Tibial nerve (tissue), 4 donors: ENCODE results near the gene ZSCAN29. TPM values are rescaled to one million over a fixed set of nuclear protein-coding genes. Genes with fewer than 3 reads are reported as not detected.

Source experiments
- DNase-seq, 2 donors: peaks; one replicate each; pipeline ENCODE4 v3.0.0-alpha.2; 2019; ENCODE audit warnings: low spot score in 2 of 2
- H3K27ac ChIP-seq, 4 donors: fragments of 200-600 bp; sonication (generic) in 3 of 4; one replicate each; pipeline ENCODE4 v1.5.1; 2017 to 2019; ENCODE audit warnings: mild to moderate bottlenecking in 1 of 4
- H3K27me3 ChIP-seq, 2 donors: fragments of 200-600 bp; sonication (generic) in 1 of 2; one replicate each; pipeline versions ENCODE4 v1.5.1 to v1.6.0; 2017 to 2019
- H3K36me3 ChIP-seq, 3 donors: fragments of 200-600 bp; sonication (generic); one replicate each; pipeline ENCODE4 v1.5.1; 2018 to 2019
- H3K4me1 ChIP-seq, 4 donors: fragments of 200-600 bp; sonication (generic) in 3 of 4; one replicate each; pipeline ENCODE4 v1.5.1; 2017 to 2019
- H3K4me3 ChIP-seq, 4 donors: fragments of 200-600 bp; sonication (generic) in 3 of 4; one replicate each; pipeline ENCODE4 v1.5.1; 2017 to 2019; ENCODE audit warnings: mild to moderate bottlenecking in 1 of 4, moderate library complexity in 1 of 4
- H3K9me3 ChIP-seq, 4 donors: fragments of 200-600 bp; sonication (generic) in 3 of 4; one replicate each; pipeline ENCODE4 v1.5.1; 2017 to 2019
- EP300 ChIP-seq, 2 donors: sonication (generic); formaldehyde crosslinking; IDR thresholded peaks; one replicate each; pipeline ENCODE4 v1.6.1; 2017; ENCODE audit warnings: antibody characterized with exemption in 2 of 2, mild to moderate bottlenecking in 1 of 2
- POLR2A ChIP-seq, 2 donors: fragments of 450-650 bp; IDR thresholded peaks; one replicate each; pipeline ENCODE4 v1.6.1; 2017; ENCODE audit warnings: antibody characterized with exemption in 2 of 2, mild to moderate bottlenecking in 2 of 2, moderate library complexity in 2 of 2
- WGBS, 2 donors: methylation state at CpG; one replicate each; pipeline ENCODE4 v1.1.5; 2018; 5-methylcytosine and 5-hydroxymethylcytosine counted together
- total RNA-seq, 4 donors: library from RNA; depleted of rRNA; stranded (reverse); fragments of >200 nt; gene quantifications; one replicate each; pipeline ENCODE4 v1.1.0, GENCODE V29; 2016
- TF ChIP-seq, protein P1 (sequence below), 5 experiments: fragments of 200-600 bp in 3 of 5; fragments of 450-650 bp in 2 of 5; sonication (generic) in 3 of 5; IDR thresholded peaks; one replicate each; pipeline ENCODE4 v1.5.1; 2016 to 2019; ENCODE audit warnings: antibody characterized with exemption in 5 of 5, mild to moderate bottlenecking in 3 of 5, moderate library complexity in 2 of 5

Gene ZSCAN29
- total RNA-seq, 4 donors from 2014 or later = 27.0 to 48.0 (median 31.6) TPM

- Histone ChIP-seq H3K4me3 (peak overlapping the region; percentile 76 to 95 (median 77)), H3K9me3 (no peaks in the 10 kb centered on the region), H3K27me3 (no peaks in the 10 kb centered on the region), H3K36me3 (peaks cover 0 to 14% (median 0%) of the 10 kb centered on the region in 3 donors), H3K4me1 (peaks cover 0 to 36% (median 21%) of the 10 kb centered on the region in 4 donors), H3K27ac (peak overlapping the region; percentile 83 to 97 (median 94))
- no peak for TF ChIP-seq EP300 (IDR thresholded peaks at IDR 0.05)
- TF ChIP-seq, protein P1, sequence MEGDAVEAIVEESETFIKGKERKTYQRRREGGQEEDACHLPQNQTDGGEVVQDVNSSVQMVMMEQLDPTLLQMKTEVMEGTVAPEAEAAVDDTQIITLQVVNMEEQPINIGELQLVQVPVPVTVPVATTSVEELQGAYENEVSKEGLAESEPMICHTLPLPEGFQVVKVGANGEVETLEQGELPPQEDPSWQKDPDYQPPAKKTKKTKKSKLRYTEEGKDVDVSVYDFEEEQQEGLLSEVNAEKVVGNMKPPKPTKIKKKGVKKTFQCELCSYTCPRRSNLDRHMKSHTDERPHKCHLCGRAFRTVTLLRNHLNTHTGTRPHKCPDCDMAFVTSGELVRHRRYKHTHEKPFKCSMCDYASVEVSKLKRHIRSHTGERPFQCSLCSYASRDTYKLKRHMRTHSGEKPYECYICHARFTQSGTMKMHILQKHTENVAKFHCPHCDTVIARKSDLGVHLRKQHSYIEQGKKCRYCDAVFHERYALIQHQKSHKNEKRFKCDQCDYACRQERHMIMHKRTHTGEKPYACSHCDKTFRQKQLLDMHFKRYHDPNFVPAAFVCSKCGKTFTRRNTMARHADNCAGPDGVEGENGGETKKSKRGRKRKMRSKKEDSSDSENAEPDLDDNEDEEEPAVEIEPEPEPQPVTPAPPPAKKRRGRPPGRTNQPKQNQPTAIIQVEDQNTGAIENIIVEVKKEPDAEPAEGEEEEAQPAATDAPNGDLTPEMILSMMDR (IDR thresholded peaks at IDR 0.05) = no peak
- TF ChIP-seq POLR2A (IDR thresholded peaks at IDR 0.05) = no peak
- DNase-seq = no peak
- WGBS, 2 donors = 6 to 14% methylated on average over 36 to 38 of the region's 38 CpGs
Observed at GRCh38 chr15:43329217-43329959, 41.5 kb downstream of the ZSCAN29 start.

DNA sequence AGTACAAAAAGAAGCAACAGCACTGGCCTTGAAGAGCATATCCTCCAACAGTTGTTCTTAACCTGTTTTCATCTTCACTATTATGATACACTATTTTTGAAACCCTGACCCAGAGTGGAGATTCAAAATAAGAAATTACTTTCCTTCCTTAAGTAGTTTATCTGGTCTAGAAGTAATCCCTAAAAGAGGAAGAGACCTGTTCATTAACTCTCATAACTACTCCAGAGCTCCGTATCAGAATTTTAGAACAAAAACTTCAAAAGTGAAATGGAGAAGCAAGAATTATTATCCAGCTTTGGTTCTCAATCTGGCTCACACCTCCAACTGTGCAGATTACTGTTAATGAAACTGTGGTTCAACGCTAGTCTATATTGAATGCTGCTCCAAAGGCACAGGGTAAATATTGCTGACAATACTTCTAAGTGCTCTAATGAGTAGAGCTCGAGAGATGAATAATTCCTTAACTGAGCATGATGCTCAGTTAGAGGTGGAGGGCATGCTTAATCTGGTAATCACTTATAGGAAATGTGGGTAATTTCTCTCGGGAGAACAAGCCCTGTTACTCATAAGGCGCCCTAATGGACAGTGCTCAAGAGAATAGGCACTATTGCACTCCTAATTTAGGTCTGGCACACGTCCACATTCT is 45.7 kb downstream of the ZSCAN29 start:
- H3K4me3 ChIP-seq = no peak overlapping the region
- H3K9me3 ChIP-seq = no peaks in the 10 kb centered on the region
- WGBS, 2 donors = 63 to 66% methylated on average over 6 of the region's 6 CpGs
- no peaks in the 10 kb centered on the region for H3K36me3 ChIP-seq
- H3K27ac ChIP-seq = no peak overlapping the region
- H3K4me1 ChIP-seq = peaks cover 0 to 26% (median 17%) of the 10 kb centered on the region in 4 donors
- H3K27me3 ChIP-seq = no peaks in the 10 kb centered on the region
- no peak for TF ChIP-seq EP300 (IDR thresholded peaks at IDR 0.05)
- TF ChIP-seq, protein P1 (IDR thresholded peaks at IDR 0.05) = no peak
- no peak for TF ChIP-seq POLR2A (IDR thresholded peaks at IDR 0.05)
- no peak for DNase-seq

- Histone ChIP-seq H3K4me1 (no peaks in the 10 kb centered on the region), H3K9me3 (no peaks in the 10 kb centered on the region), H3K4me3 (no peak overlapping the region), H3K27me3 (no peaks in the 10 kb centered on the region), H3K27ac (no peak overlapping the region), H3K36me3 (no peaks in the 10 kb centered on the region)
- 79 to 81% methylated on average over 4 of the region's 4 CpGs for WGBS, 2 donors
- DNase-seq = no peak
- TF ChIP-seq POLR2A (IDR thresholded peaks at IDR 0.05) (no peak), EP300 (IDR thresholded peaks at IDR 0.05) (no peak)
- TF ChIP-seq, protein P1 (IDR thresholded peaks at IDR 0.05) = no peak
Observed at GRCh38 chr15:43318990-43319771, 51.7 kb downstream of the ZSCAN29 start.

DNA sequence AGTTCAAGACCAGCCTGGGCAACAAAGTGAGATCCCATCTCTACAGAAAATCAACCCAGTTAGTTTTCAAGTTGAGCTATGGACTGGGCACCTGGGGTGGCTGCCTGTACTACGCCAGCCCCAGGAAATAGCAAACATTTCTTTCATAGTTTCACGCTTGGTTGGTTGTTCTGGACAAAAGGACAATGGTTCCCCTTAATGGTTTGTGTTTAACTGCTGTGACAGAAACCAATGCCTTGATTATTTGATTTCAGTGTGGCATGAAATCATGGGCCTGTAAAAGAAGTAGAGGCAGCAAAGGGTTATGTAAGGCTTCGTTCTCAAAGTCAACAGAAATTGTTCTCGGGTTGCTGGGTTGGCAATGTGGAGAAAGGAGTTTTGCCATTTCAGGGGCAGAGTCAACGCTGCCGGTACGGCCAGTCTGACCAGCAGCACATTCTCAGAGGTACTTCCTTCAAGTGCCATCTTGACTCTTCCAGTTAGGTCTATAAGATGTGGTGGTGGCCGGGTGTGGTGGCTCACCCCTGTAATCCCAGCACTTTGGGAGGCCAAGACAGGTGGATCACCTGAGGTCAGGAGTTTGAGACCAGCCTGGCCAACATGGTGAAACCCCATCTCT is 53.2 kb downstream of the ZSCAN29 start:
- 52 to 68% methylated on average over 8 of the region's 8 CpGs for WGBS, 2 donors
- Histone ChIP-seq H3K27me3 (no peaks in the 10 kb centered on the region), H3K9me3 (no peaks in the 10 kb centered on the region), H3K27ac (no peak overlapping the region), H3K4me3 (no peak overlapping the region), H3K4me1 (no peaks in the 10 kb centered on the region), H3K36me3 (no peaks in the 10 kb centered on the region)
- DNase-seq = no peak
- no peak for TF ChIP-seq EP300 (IDR thresholded peaks at IDR 0.05)
- TF ChIP-seq, protein P1 (IDR thresholded peaks at IDR 0.05) = no peak
- TF ChIP-seq POLR2A (IDR thresholded peaks at IDR 0.05) = no peak
